ENCODE results near the gene TDG.

TDG gene

GRCh38 chr12:103965590-103966504 is at the start of gene TDG:
TDG (plus strand) TSS chr12:103965872; CDS start chr12:103966038, 166 bp downstream.
- peak; percentile 99 for DNase-seq (ENCODE audit: low spot score)

DNA sequence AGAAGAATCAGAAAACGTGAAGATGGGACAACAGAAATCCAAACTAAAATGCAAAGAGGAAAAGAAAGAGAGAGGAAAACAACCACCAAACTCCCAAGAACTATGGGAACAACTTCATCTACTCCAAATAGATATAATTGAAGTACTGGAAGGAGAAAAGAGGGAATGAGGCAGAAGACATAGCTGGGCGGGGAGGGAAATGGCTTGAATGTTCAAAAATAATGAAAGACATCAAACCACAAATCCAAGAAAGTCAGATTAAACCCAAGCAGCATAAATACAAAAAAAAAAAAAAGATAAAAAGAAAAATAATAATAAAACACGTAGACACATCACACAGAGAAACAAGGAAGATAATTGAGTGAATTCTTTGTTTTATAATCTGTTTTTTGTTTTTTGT is 47.8 kb upstream of the TDG start:
- DNase-seq (ENCODE audit: low spot score) = no peak

DNA sequence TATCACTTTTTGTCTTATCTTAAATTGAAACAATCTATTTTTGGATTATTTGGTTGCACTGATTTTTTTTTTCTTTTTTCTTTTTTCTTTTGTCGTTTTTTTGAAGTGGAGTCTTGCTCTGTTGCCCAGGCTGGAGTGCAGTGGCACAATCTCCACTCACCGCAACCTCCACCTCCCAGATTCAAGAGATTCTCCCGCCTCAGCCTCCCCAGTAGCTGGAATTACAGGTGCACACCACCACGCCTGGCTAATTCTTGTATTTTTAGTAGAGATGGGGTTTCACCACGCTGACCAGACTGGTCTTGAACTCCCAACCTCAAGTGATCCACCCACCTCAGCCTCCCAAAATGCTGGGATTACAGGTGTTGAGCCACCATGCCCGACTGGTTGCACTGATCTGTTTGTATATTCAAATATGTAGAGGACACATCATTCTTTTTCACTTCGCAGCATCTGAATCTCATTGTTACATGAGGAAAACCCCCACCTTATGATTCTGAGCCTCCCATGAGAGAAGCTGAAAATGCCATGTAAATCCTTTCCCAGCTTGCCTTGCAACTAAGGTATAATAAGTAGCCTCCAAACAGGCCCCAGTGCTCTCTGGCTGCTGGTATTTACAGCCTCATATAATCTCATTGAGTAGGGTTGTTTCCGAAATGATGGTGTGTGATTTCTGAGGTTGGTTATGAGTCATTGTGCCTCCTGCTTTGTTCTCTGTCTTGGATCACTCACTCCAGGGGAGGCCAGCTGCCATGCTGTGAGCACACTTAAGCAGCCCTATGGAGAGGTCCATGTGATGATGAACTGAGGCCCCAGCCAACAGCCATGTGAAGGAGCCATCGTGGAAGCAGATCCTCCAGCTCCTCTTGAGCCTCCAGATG is 40.7 kb upstream of the TDG start:
- DNase-seq (ENCODE audit: low spot score) = peak; percentile 86

DNA sequence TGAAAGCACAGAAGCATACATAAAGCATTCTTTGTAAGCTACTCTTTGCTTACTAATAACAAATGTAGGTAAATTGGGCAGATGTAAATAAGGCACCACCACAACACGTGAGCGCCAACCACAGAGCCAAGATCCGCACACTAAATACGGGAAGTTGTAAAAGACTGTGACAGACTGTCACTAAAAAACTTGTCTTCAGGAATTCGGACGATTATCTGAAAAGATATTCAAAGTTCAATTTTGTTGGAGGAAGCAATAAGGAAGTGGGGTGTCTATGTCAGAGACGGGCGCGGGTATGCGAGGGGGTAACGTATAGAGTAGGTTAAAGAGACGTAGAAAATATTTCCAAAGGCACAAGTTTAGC is 37.0 kb upstream of the TDG start:
- peak; percentile 11 for DNase-seq (ENCODE audit: low spot score)

GRCh38 chr12:103929046-103929783 is 36.5 kb upstream of the TDG start:
- peak; percentile 90 for DNase-seq (ENCODE audit: low spot score)

GRCh38 chr12:103929784-103930033 is 36.0 kb upstream of the TDG start:
- no peak for DNase-seq (ENCODE audit: low spot score)

GRCh38 chr12:103930034-103930786 is 35.5 kb upstream of the TDG start, which contains the start of gene HSP90B1:
HSP90B1 (plus strand) TSS chr12:103930410; CDS start chr12:103930516, 106 bp downstream.
- DNase-seq (ENCODE audit: low spot score) = peak; percentile 100

DNA sequence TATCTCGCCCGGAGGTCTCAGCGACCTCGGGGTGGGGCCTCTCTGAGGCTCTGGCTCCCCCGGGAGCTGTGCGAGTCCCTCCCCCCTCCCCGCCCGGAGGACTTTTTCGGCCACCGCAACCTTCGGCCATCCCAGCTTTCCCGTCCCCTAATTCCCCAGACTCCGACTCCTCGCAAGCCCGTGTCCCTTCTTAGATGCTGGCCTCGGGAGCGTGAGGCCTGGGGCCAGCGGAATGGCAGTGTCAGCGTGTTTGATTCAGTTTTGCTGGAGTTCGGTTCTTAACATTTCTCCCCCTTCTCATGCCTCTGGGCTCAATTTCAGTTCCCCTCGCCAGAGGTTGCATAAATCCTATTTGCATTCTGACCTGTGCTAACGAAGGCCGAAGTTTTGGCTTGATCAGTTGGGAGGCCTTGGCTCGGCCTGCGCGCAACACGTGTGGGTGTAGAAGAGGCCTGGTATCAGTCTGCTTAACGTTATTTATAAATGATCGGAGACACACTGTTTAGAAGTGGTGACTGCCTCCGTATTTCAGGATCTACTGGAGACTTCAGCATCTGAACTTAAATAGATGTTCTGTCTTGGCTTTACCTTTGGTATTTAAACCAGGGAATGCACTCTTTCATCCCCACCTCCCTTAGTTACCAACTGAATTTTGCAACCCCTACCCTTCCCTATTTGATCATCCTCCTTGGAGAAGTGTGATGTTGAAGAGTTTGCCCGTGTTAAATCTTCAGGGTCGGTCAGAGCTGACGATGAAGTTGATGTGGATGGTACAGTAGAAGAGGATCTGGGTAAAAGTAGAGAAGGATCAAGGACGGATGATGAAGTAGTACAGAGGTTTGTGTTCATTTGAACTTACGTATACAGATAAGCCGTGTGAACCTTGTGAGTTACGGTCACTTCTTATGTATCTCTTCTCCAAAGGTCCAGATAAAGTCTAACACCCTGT is 34.6 kb upstream of the TDG start:
- peak; percentile 27 for DNase-seq (ENCODE audit: low spot score)

DNA sequence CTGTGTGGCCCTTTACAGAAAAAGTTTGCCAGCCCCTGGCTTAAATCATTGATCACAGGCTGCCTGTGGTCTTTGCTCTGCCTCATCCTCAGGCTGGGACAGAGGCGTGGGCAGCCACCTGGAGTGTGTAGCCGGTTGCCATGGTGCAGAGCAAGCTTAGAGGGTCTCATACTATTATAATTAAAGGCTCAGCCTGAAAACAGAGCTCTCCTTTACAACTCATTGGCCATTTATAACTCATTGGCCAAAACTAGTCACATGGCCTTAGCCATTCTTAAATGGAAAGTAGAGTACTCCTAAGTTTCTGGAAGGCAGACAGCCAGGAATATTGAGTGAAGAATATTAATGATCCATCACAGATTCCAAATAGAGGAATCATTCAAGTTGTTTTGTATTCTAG is 32.4 kb upstream of the TDG start:
- DNase-seq (ENCODE audit: low spot score) = peak; percentile 20

- no peak for DNase-seq (ENCODE audit: low spot score)
Observed at GRCh38 chr12:103936679-103937078, 29.0 kb upstream of the TDG start.

- peak; percentile 46 for DNase-seq (ENCODE audit: low spot score)
Observed at GRCh38 chr12:103944964-103945363, 20.7 kb upstream of the TDG start.

DNA sequence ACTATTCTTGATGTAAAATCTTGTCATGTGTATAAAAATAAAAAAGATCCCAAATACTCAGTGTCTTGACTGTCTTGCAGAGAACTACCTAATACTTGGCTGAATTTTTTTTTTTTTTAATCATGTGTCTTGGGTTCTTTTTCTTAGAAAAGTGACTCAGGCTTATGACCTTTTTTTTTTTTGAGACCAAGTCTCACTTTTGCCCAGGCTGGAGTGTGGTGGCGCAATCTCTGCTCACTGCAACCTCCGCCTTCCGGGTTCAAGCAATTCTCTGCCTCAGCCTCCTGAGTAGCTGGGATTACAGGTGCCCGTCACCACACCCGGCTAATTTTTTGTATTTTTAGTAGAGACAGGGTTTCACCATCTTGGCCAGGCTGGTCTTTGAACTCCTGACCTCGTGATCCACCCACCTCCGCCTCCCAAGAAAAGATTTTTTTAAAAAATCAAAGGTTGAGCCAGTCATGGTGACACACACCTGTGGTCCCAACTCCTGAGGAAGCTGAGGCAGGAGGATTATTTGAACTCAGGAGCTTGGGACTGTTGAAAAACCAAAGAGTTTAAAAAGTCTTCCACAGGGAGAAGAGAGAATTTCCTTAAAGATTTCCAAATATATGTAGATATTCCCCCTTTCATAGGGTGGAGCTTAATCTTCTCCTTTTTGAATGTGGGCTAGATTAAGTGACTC is 17.7 kb upstream of the TDG start:
- no peak for DNase-seq (ENCODE audit: low spot score)

GRCh38 chr12:103948746-103949406 is 16.8 kb upstream of the TDG start:
- no peak for DNase-seq (ENCODE audit: low spot score)

- no peak for DNase-seq (ENCODE audit: low spot score)
Observed at GRCh38 chr12:103952497-103952896, 13.2 kb upstream of the TDG start.

- peak; percentile 37 for DNase-seq (ENCODE audit: low spot score)
Observed at GRCh38 chr12:103955811-103956508, 9.7 kb upstream of the TDG start.

GRCh38 chr12:103956509-103957027 is 9.1 kb upstream of the TDG start:
- peak; percentile 50 for DNase-seq (ENCODE audit: low spot score)

DNA sequence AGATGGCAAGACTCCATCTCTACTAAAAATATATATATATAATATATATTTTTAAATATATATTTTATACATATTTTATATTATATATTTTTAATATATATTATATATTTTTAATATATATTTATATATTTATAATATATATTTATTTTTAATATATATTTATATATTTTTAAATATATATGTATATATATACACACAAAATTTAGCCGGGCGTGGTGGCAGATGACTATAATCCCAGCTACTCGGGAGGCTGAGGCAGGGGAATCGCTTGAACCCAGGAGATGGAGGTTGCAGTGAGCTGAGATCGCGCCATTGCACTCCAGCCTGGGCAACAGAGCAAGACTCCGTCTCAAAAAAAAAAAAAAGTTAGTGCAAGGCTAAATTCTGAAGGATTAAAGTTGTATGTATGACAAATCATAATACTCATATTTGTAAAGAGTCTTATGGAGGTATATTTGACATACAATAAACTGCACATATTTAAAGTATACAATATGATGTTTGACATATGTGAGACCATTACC is 7.7 kb upstream of the TDG start:
- DNase-seq (ENCODE audit: low spot score) = no peak

DNA sequence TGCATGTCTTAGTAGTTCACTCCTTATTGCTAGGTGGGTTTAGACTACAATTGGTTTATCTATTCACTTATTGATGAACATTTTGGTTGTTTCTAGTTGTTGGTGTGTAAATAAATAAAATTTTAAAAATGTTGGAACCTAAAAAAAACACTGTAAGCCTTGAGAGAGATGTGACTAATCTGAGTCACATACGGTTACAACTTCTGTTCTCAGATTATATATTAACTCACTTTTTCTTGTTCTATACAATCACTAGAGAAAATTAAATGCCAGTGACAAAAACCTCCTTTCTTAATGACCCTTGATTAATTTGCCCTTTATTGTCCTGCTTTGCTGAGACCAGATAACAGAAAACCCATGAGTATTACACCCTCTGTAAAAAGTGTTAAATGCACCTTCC is 7.1 kb upstream of the TDG start:
- DNase-seq (ENCODE audit: low spot score) = peak; percentile 34

All from kidney tubule cell (primary cell).